Measurements from ENCODE around the gene SLC22A13.
"Not testable (repeated sequence)": the region's sequence is repeated elsewhere in the genome, so short reads cannot be mapped to it uniquely, and the experiment has no call there.

Gene SLC22A13

GRCh38 chr3:38281895-38282686 is 16.5 kb downstream of the SLC22A13 start, which contains the start of gene SLC22A14:
SLC22A14 (plus strand) TSS chr3:38282294; CDS start chr3:38306027, 23,733 bp downstream.
- no peak within 1 kb of the TSS for H3K27ac ChIP-seq (ENCODE audit: low read length)
- no peaks in the 10 kb centered on the region for H3K27me3 ChIP-seq (ENCODE audit: control insufficient read depth, insufficient read depth, low read length)
- H3K4me3 ChIP-seq (ENCODE audit: low read length), result no peak within 1 kb of the TSS
- H3K4me1 ChIP-seq (ENCODE audit: control insufficient read depth, low read depth, low read length), result no peaks in the 10 kb centered on the region
- H3K9ac ChIP-seq (ENCODE audit: low read length), result no peak within 1 kb of the TSS
- no peaks in the 10 kb centered on the region for H3K36me3 ChIP-seq (ENCODE audit: control insufficient read depth, low read depth, low read length)
- no peaks in the 10 kb centered on the region for H3K9me3 ChIP-seq (ENCODE audit: control insufficient read depth, low read depth, low read length)

- no peak overlapping the region for H3K4me3 ChIP-seq (ENCODE audit: low read length)
- H3K36me3 ChIP-seq (ENCODE audit: control insufficient read depth, low read depth, low read length), result no peaks in the 10 kb centered on the region
- H3K4me1 ChIP-seq (ENCODE audit: control insufficient read depth, low read depth, low read length), result no peaks in the 10 kb centered on the region
- H3K27me3 ChIP-seq (ENCODE audit: control insufficient read depth, insufficient read depth, low read length), result no peaks in the 10 kb centered on the region
- no peaks in the 10 kb centered on the region for H3K9me3 ChIP-seq (ENCODE audit: control insufficient read depth, low read depth, low read length)
- H3K27ac ChIP-seq (ENCODE audit: low read length), result no peak overlapping the region
- H3K9ac ChIP-seq (ENCODE audit: low read length), result no peak overlapping the region
Observed at GRCh38 chr3:38283810-38284755, 18.5 kb downstream of the SLC22A13 start.

GRCh38 chr3:38284756-38285150 is 19.1 kb downstream of the SLC22A13 start:
- Histone ChIP-seq H3K9ac (ENCODE audit: low read length) (no peak overlapping the region), H3K9me3 (ENCODE audit: control insufficient read depth, low read depth, low read length) (no peaks in the 10 kb centered on the region), H3K27ac (ENCODE audit: low read length) (no peak overlapping the region), H3K4me3 (ENCODE audit: low read length) (no peak overlapping the region), H3K36me3 (ENCODE audit: control insufficient read depth, low read depth, low read length) (no peaks in the 10 kb centered on the region), H3K4me1 (ENCODE audit: control insufficient read depth, low read depth, low read length) (no peaks in the 10 kb centered on the region), H3K27me3 (ENCODE audit: control insufficient read depth, insufficient read depth, low read length) (no peaks in the 10 kb centered on the region)

GRCh38 chr3:38289286-38290217 is 23.9 kb downstream of the SLC22A13 start:
- not testable (repeated sequence) for H3K27me3 ChIP-seq (ENCODE audit: control insufficient read depth, insufficient read depth, low read length); H3K9ac ChIP-seq (ENCODE audit: low read length); H3K9me3 ChIP-seq (ENCODE audit: control insufficient read depth, low read depth, low read length); H3K27ac ChIP-seq (ENCODE audit: low read length); H3K4me3 ChIP-seq (ENCODE audit: low read length); H3K36me3 ChIP-seq (ENCODE audit: control insufficient read depth, low read depth, low read length); H3K4me1 ChIP-seq (ENCODE audit: control insufficient read depth, low read depth, low read length)

GRCh38 chr3:38297053-38297452 is 31.4 kb downstream of the SLC22A13 start:
- not testable (repeated sequence) for H3K9ac ChIP-seq (ENCODE audit: low read length); H3K4me1 ChIP-seq (ENCODE audit: control insufficient read depth, low read depth, low read length)

GRCh38 chr3:38297537-38297936 is 31.9 kb downstream of the SLC22A13 start:
- Histone ChIP-seq H3K9me3 (ENCODE audit: control insufficient read depth, low read depth, low read length) (no peaks in the 10 kb centered on the region), H3K36me3 (ENCODE audit: control insufficient read depth, low read depth, low read length) (no peaks in the 10 kb centered on the region), H3K4me3 (ENCODE audit: low read length) (no peak overlapping the region), H3K27ac (ENCODE audit: low read length) (no peak overlapping the region), H3K9ac (ENCODE audit: low read length) (no peak overlapping the region), H3K27me3 (ENCODE audit: control insufficient read depth, insufficient read depth, low read length) (no peaks in the 10 kb centered on the region), H3K4me1 (ENCODE audit: control insufficient read depth, low read depth, low read length) (no peaks in the 10 kb centered on the region)

More at GRCh38 chr3:38297053-38297452, 31.4 kb downstream of the SLC22A13 start:
- H3K4me3 ChIP-seq (ENCODE audit: low read length); H3K27me3 ChIP-seq (ENCODE audit: control insufficient read depth, insufficient read depth, low read length); H3K9me3 ChIP-seq (ENCODE audit: control insufficient read depth, low read depth, low read length); H3K36me3 ChIP-seq (ENCODE audit: control insufficient read depth, low read depth, low read length); H3K27ac ChIP-seq (ENCODE audit: low read length): not testable (repeated sequence)

GRCh38 chr3:38297947-38298711 is 32.5 kb downstream of the SLC22A13 start:
- no peaks in the 10 kb centered on the region for H3K27me3 ChIP-seq (ENCODE audit: control insufficient read depth, insufficient read depth, low read length)
- no peaks in the 10 kb centered on the region for H3K36me3 ChIP-seq (ENCODE audit: control insufficient read depth, low read depth, low read length)
- no peak overlapping the region for H3K27ac ChIP-seq (ENCODE audit: low read length)
- H3K9ac ChIP-seq (ENCODE audit: low read length), result no peak overlapping the region
- H3K4me1 ChIP-seq (ENCODE audit: control insufficient read depth, low read depth, low read length), result no peaks in the 10 kb centered on the region
- H3K4me3 ChIP-seq (ENCODE audit: low read length), result no peak overlapping the region
- H3K9me3 ChIP-seq (ENCODE audit: control insufficient read depth, low read depth, low read length), result no peaks in the 10 kb centered on the region

- H3K27me3 ChIP-seq (ENCODE audit: control insufficient read depth, insufficient read depth, low read length), result no peaks in the 10 kb centered on the region
- H3K36me3 ChIP-seq (ENCODE audit: control insufficient read depth, low read depth, low read length), result no peaks in the 10 kb centered on the region
- H3K4me3 ChIP-seq (ENCODE audit: low read length), result no peak overlapping the region
- H3K9me3 ChIP-seq (ENCODE audit: control insufficient read depth, low read depth, low read length), result no peaks in the 10 kb centered on the region
- H3K9ac ChIP-seq (ENCODE audit: low read length), result no peak overlapping the region
- no peaks in the 10 kb centered on the region for H3K4me1 ChIP-seq (ENCODE audit: control insufficient read depth, low read depth, low read length)
- no peak overlapping the region for H3K27ac ChIP-seq (ENCODE audit: low read length)
Observed at GRCh38 chr3:38306941-38307340, 41.3 kb downstream of the SLC22A13 start.

GRCh38 chr3:38307599-38307998 is 42.0 kb downstream of the SLC22A13 start:
- no peaks in the 10 kb centered on the region for H3K36me3 ChIP-seq (ENCODE audit: control insufficient read depth, low read depth, low read length)
- no peak overlapping the region for H3K9ac ChIP-seq (ENCODE audit: low read length)
- no peak overlapping the region for H3K27ac ChIP-seq (ENCODE audit: low read length)
- H3K9me3 ChIP-seq (ENCODE audit: control insufficient read depth, low read depth, low read length), result no peaks in the 10 kb centered on the region
- no peaks in the 10 kb centered on the region for H3K4me1 ChIP-seq (ENCODE audit: control insufficient read depth, low read depth, low read length)
- H3K4me3 ChIP-seq (ENCODE audit: low read length), result no peak overlapping the region
- no peaks in the 10 kb centered on the region for H3K27me3 ChIP-seq (ENCODE audit: control insufficient read depth, insufficient read depth, low read length)

GRCh38 chr3:38308456-38308855 is 42.8 kb downstream of the SLC22A13 start:
- H3K27me3 ChIP-seq (ENCODE audit: control insufficient read depth, insufficient read depth, low read length), result no peaks in the 10 kb centered on the region
- H3K4me3 ChIP-seq (ENCODE audit: low read length), result no peak overlapping the region
- H3K27ac ChIP-seq (ENCODE audit: low read length), result no peak overlapping the region
- H3K4me1 ChIP-seq (ENCODE audit: control insufficient read depth, low read depth, low read length), result no peaks in the 10 kb centered on the region
- H3K9ac ChIP-seq (ENCODE audit: low read length), result no peak overlapping the region
- no peaks in the 10 kb centered on the region for H3K9me3 ChIP-seq (ENCODE audit: control insufficient read depth, low read depth, low read length)
- no peaks in the 10 kb centered on the region for H3K36me3 ChIP-seq (ENCODE audit: control insufficient read depth, low read depth, low read length)

Data from iPS-18a (cell line).